Endometrium (tissue), 2 donors: ENCODE results near the gene RPL19.

Experiments
- FAIRE-seq: peaks from 2 replicates; lab custom pipeline; 2012; peaks lifted over from hg19 to GRCh38; lab: Jason Lieb, UNC
- donor health status: control.
- donor health status: control.

The RPL19 gene

GRCh38 chr17:39197380-39198185 is 2.5 kb upstream of the RPL19 start, which contains the start of gene CACNB1:
Gene CACNB1, minus strand, starts transcription at chr17:39197669. Its CDS starts 174 bp downstream, at chr17:39197495.
- no peak for FAIRE-seq

DNA sequence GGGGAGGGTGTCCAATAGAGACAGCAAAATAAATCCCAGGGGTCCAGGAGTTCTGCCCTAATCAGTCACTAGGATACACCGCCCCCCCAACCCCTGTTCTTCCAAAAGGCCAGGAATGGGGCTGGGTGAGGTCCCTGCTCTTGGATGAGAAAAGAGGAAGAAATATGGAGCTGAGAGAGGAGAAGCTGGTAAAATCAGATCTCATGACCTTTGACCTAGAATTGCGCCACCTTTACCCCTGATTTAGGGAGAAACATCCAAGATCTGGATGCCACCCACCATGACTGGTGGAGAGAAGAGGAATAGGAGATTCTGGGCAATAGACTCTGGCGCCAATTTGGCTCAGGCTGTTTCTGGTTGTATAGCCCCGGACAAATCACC is 1.9 kb upstream of the RPL19 start:
- FAIRE-seq = no peak

DNA sequence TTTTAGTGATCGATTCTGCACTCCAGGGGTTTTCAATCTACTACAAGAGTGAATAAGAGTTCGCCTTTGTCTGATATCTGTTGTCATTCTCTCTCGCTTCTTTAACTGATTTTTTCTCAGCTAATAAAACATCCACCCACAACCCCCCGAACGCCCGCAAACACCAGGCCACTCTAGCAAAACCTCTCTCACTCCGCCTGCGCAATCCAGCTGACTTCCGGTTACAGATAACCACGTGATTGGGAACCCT is 338 bp upstream of the RPL19 start:
- FAIRE-seq = peak; percentile 93

DNA sequence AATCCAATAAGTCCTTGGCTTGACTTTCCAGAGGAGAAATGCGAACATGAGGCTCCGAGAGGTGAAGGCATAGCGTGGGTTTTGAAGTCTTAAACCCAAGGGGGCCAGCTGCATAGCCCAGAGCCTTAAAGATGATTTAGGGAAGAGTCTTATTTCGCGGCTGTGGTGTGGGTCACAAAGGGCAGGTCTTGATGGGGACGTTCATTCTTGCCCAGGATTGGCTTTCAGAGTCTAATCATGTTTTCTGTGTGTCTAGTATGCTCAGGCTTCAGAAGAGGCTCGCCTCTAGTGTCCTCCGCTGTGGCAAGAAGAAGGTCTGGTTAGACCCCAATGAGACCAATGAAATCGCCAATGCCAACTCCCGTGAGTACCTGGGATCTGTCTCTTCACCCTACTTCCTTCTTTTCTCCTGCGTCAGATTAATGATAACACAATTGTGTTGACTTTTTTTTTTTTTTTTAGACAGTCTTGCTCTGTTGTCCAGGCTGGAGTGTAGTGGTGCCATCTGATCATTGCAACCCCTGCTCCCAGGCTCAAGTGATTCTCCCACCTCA is 951 bp downstream of the RPL19 start:
- no peak for FAIRE-seq

DNA sequence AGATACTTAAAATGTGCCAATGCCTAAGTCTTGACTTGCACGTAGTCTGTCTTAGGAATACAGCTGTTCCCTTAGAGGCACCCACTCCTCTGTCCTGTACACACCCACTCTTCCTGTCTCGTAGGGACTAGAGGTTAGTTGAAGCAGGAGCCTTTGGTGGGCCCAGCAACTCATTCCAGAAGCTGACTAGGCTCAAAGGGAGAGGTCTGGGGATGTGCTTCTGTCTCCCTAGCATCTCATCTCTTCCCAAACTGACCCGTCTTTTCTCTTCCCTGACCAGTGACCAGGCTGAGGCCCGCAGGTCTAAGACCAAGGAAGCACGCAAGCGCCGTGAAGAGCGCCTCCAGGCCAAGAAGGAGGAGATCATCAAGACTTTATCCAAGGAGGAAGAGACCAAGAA is 4.2 kb downstream of the RPL19 start:
- FAIRE-seq = no peak

GRCh38 chr17:39205112-39205526 is 5.0 kb downstream of the RPL19 start:
- FAIRE-seq = no peak

DNA sequence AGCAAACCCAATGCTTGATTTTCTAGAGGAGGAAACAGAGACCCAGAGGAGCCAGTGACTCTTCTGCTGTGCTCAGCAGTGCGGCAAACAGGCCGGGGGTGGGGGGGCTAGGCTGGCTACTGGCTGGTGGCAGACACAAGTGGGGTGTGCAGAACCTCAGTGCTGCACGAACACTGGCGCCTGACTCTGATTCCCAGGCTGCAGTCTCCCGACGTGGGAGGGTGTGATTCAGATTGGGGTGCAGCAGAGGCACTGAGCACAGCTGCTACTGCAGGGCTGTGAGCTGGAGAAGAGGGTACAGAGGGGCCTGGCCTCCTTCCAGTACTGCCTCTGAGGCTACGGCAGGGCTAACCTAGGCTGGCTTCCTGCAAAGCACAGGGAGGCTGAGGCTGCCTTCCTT is 8.1 kb downstream of the RPL19 start:
- FAIRE-seq = no peak

DNA sequence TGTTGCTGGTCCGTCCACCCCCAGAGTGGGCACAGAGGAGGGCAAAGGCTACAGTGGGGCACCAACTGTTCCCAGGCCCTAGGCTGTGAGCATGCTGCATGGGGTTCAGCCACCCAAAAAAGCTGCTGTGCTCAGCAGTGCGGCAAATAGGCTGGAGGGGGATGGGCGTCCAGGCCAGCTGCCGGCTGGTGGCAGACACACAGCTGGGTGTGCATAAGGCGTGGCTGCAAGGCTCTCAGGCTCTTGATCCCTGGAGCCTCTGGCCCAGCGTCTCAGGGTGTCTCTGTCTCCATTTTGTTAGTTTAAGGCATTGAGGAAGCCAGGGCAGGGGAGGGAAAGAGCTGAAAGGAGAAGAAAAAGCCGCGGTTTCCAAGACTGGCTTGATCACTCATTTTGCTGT is 8.8 kb downstream of the RPL19 start:
- no peak for FAIRE-seq

DNA sequence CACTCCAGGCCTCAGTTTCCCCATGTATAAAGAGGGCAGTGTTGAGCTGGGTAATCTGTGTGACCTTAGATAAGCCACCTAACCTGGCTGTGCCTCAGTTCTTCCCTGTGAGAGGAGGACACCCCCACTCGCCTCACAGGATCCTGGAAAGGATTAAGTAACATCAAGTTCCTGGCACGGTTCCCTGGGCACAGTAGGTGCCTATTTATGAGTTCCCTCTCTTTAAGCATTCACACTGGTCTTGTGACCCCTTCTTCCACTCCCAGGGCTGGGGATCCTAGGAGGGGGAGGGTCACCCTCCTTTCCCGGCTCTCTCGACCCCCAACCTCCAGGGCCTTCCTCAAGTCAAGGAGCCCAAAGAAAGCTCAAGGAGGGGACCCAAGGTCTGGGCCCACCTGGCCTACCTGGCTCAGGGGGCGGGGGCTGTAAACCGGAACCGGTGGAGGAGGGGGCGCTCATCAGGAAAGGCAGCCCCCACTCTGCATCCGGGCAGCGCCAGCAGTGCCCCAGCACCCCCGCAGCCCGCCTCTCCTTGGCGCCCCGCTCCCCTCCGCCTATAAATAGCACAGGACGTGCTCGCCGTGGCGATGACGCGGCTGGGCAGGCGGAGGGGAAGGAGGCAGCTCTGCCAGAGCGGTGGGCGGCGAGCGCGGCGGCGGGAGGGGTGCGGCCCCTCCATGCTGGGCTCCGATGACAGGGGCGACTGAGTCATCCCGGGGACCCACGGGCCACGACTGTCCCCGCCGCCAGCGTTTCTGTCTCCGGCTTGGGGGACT is 9.4 kb downstream of the RPL19 start:
- no peak for FAIRE-seq

DNA sequence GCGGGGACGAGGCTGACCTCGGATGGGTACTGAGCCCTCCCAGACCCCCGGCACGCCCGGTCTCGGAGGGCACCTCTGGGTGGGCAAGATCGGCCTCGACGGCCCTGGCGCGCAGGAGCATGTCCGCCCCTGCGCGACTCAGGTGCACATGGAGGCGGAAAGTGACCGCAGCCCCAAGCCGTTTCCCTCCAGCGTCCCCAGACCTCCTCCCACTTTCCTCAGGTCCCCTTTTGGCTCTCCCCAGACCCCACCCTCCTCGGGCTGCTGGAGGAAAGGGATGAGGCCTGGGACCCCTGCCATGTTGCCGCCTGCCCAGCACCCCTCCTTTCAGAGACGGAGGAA is 10.0 kb downstream of the RPL19 start:
- no peak for FAIRE-seq

GRCh38 chr17:39212195-39212810 is 12.2 kb downstream of the RPL19 start:
- no peak for FAIRE-seq

DNA sequence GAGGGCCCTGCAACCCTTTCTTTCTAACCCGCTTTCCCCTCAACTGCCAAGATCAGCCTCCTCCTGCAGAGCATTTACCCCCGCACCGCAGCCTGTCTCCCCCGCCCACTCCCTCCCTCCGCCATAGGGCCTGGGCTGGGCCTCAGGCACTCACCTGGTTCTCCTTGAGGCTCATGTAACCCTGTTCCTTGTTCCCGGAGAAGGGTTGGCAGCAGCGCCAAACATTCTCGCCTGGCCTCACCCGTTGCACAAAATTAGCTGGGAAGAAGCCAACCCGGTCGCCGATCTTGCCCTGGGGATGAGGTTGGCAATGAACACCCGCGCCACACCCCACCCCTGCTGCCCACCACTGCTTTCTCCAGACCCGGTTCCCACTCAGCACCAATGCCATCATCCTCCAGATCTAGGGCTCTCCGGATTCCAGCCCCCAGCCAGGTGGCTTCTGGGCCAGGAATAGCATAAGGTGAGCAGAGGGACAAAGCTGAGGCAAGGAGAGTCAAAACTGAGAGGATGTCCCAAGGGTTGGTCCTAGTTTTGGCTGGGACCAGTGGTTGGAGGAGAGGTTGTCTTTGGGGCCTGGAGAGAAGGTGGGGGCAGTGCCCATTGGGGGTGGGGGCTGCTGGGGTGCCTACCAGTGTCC is 12.9 kb downstream of the RPL19 start:
- no peak for FAIRE-seq

GRCh38 chr17:39213852-39214251 is 13.8 kb downstream of the RPL19 start:
- FAIRE-seq = no peak

DNA sequence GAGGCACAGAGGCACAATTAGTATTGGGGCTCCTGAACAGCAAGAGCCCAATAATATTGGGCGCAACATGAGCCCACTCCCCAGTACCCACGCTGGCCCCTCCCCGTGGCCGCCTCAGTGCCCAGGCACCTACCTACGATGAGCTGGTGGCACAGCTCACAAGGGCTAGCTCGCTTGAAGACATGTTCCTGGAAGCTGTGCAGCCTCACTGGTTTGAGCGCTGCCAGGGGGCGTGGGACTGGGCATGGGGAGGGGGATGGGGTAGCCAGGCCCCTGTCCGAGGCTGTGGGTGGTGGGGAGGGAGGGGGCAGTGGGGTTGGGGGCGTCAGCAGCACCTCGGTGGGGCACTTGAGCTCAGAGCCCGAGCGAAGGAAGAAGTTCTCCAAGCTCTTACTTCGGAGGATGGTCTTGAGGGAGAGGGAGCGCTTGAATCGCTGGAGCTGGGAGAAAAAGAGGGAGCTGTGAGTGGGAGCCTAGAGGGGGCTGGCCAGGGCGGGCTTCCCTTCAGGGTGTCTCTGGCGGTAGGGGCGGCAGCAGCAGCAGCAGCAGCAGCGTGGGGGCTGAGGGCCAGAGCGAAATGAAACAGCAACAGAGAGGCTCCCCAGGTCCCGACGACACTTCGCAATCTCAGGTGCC is 17.8 kb downstream of the RPL19 start:
- no peak for FAIRE-seq

DNA sequence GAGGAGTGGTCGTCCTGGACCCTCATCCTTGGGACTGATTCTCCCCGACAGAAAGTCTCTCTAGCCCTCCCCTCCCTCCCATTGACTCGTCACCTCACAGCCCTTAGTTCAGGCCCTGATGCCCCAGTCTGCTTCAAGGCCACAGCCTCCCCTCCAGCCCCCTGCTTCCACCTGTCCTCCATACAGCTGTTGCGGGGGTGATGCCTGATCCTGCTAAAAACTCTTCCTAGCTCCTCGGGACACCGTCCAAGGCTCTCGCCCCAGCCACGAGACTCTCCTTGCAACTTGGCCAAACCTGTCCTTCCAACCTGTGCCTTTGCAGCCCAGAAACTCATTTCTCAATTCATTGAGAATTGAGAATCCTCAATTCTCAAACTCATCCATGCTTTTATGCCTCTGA is 18.8 kb downstream of the RPL19 start:
- FAIRE-seq = no peak

GRCh38 chr17:39219647-39220154 is 19.6 kb downstream of the RPL19 start:
- no peak for FAIRE-seq

- no peak for FAIRE-seq
Measured at GRCh38 chr17:39221572-39221971, 21.5 kb downstream of the RPL19 start.

- no peak for FAIRE-seq
Measured at GRCh38 chr17:39222151-39222550, 22.1 kb downstream of the RPL19 start.

GRCh38 chr17:39222866-39223834 is 23.1 kb downstream of the RPL19 start:
- no peak for FAIRE-seq

- FAIRE-seq = no peak
Measured at GRCh38 chr17:39223907-39224777, 24.1 kb downstream of the RPL19 start.
